COLO668 (cell line): Measurements from ENCODE around the gene SFXN3.
"Not testable (repeated sequence)": the region's sequence is repeated elsewhere in the genome, so short reads cannot be mapped to it uniquely, and the experiment has no call there.

Source experiments
- DNase-seq: peaks from one replicate; lab custom pipeline; 2025; ENCODE audit not compliant: unreplicated experiment; lab: John Stamatoyannopoulos, UW

Gene SFXN3

DNA sequence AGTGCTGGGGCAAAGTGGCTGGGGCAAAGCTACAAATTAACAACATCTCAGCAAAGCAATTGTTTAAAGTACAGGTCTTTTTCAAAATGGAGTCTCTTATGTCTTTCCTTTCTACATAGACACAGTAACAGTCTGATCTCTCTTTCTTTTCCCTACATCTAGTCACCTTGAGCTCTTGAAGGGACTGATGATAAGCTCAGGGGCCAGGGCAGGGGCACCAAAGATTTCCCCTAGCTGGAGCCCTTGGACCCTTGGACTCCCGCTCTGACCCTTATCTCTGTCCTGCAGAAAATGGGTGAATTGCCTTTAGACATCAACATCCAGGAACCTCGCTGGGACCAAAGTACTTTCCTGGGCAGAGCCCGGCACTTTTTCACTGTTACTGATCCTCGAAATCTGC is 3.4 kb downstream of the SFXN3 start:
- DNase-seq, result not testable (repeated sequence)

DNA sequence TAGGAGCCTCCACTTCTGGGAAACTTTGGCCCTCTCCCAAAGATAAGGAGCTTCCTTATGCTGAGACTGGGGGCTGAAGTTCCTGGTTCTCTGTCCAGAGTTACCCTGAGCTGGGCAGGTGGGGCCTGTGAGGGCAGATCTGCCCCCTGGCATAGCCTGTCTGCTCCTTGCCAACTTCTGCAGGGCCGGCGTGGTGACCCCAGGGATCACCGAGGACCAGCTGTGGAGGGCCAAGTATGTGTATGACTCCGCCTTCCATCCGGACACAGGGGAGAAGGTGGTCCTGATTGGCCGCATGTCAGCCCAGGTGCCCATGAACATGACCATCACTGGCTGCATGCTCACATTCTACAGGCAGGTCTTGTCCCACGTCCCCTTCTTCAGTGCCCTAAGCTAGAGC is 4.3 kb downstream of the SFXN3 start:
- DNase-seq, result no peak

DNA sequence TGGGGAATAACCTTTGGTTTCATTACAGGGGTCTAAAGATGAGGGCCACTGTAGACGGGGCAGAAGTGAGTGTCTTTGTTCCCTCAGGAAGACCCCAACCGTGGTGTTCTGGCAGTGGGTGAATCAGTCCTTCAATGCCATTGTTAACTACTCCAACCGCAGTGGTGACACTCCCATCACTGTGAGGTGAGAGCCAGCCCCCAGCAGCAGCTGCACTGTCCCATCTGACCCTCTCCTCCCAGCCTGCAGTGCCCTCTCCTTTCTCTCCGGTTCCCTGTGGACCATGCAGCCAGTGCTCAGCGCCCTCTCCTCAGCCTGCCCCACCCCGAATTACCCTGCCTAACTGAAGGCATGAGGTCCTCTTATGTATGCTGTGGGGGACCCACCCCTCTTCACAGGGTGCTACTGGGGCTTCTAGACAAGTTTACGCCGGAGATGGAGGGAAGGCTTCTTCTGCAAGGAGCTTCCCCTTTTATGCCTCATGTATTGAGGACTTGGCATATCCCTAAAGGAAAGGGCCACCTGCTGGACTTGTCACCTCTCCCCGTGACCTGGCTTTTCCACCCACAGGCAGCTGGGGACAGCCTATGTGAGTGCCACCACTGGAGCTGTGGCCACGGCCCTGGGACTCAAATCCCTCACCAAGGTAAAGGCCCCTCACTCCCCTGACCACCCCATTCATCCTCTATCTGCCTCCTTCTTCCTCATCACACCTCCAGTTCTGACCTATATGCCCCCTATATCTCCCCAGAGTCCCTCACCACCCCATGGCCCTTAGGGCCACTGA is 5.1 kb downstream of the SFXN3 start:
- no peak for DNase-seq

DNA sequence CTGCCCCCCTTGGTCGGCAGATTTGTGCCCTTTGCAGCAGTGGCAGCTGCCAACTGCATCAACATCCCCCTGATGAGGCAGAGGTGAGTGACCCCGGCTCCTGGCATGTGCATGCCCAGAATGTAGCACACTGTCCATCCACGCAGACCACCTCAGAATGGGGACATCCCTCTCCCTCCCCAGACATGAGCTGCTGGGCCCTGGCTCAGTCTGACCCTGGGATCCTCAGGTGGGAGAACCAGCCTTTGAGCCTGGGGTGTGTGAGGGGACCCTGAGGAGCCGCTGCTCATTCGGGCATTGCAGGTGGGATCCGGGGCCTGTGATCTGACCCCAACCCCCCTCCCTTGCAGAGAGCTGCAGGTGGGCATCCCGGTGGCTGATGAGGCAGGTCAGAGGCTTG is 5.7 kb downstream of the SFXN3 start:
- no peak for DNase-seq

DNA sequence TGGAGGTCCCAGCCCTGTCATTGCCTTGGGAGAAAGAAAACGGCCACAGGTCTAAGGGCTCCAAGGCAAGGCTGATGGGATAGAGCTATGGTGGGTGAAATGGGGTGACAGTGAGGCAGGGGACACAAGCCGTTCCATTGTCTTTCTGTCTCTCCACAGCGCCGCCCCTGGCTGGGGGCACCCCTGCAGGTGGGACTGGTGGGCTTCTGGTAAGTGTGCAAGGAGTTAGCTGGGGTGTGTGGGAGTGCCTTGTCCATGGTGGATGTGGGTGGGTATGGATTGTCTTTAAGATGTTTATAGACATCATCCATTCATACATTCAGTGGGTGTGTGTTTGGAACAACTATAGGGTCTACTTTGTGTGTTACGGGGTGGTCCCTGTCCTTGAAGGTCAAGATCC is 7.5 kb downstream of the SFXN3 start:
- DNase-seq, result no peak

DNA sequence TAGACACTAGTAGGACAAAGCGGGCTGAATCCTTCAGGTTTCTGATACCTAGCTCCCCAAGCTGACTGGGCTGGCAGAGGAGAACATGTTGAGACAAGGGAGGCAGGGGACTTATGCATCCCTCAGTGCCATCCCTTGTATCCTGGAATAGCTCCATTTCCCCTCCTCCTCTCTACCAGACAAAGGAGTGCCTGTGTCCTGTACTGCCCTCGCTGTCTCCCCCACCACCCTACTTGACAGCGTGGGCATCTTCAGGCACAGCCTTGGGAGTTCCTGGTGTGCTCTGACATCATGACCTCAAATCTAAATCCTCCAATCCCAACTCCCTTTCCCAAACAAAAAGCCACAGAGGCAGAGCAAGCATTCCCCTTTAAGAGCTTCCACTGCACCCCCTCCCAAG is 9.0 kb downstream of the SFXN3 start:
- no peak for DNase-seq

DNA sequence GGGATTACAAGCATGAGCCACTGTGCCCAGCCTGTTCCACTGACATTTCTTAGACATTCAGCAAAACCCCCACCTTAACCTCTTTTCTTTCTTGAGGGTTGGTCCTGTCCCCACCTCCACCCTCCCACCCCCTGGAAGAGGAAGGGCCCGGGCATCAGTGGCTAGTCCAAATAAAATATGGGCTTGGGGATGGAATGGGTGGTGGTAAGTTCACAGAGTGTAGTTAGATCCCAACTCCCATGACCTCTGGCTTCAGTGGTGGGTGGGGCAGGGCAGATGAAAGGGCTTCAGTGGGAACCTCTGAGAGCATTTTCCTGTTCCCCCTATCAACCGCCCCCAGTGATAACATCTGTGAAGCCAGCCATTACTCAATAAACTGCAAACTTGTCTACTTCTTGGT is 9.8 kb downstream of the SFXN3 start:
- DNase-seq, result no peak

DNA sequence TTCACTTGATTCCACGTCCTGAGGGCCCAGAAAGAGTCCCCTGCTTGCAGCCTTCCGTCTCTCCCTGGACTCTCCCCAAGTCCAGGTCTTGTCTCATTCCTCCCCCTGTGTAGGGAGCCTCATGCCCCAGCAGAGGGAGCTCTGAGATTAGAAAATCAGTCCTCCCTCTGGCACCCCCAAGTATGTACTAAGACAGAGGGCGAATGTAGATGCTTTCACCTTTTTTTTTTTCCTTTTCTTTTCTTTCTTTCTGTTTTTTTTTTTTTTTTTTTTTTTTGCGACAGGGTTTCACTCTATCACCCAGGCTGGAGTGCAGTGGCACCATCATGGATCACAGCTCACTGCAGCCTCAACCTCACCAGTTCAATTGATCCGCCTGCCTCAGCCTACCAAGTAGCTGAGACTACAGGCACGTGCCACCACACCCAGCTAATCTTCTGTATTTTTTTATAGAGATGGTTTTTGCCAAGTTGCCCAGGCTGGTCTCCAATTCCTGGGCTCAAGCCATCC is 10.3 kb downstream of the SFXN3 start:
- peak; percentile 54 for DNase-seq

DNA sequence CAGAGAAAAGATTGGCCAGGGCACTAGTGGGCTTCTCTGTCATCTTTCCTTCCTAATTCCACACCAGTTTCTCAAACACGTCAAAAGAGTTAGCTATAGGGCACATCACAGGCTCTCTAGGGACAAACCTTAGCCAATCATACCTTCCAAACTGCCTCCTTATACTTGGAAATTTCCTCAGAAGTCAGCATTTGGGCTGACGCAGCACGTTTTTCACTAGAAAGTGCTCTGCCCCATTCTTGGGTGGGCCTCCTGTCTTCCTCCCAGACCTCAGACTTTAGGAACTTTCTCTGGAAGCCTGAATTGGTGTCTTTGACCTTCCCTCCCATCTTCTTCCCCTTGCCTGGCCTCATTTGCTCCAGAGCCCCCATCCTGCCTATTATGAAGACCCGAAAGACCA is 11.1 kb downstream of the SFXN3 start:
- no peak for DNase-seq

DNA sequence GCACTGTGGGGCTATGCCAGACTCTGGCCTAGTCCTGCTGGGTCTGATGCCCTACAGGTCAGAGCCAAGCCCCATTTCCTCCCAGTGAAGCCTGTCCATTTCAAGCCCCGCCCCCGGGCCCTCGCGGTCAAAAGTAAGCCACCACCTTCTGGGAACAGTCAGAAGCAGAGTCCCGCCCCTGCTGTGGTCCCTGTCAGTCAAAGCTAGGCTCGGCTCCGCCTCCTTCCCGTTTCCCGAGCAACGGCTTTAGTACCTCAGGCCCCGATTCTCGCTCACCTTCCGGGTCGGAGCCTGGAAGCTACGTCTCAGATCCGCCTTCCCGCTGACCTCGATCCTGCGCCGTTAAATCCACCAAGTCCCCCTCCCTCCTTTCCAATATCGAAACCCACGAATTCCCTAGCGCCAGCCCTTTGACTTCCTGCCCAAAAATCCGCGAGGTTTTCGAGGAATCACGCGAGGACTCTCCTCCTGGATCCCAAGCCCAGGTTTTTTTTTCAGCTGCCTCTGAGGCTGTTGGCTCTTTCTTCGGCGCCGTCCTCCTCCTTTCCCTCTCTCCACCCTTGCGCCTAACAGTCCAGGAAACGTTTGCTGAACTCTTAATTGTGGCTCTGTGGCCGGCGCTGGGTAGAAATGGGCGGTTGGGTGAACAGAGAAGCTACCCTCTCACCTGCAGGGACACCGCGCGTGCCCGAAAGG is 11.8 kb downstream of the SFXN3 start:
- peak; percentile 93 for DNase-seq

DNA sequence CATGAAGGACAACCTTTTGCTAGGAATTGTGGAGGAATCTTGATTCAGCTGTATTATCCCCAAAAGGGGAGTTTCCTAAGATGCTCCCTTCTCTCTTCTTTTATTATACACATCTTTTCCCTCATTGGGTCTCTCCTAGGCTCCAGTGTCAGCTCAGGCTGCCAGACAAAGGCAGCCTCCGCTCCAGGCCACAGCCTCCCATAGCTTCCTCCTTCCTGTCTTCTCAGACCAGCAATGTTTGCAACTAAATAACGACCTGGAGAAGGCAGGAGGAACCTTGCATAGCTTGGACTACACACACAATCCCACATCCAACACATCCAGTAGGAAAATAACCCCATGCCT is 12.3 kb downstream of the SFXN3 start:
- DNase-seq, result peak; percentile 17

DNA sequence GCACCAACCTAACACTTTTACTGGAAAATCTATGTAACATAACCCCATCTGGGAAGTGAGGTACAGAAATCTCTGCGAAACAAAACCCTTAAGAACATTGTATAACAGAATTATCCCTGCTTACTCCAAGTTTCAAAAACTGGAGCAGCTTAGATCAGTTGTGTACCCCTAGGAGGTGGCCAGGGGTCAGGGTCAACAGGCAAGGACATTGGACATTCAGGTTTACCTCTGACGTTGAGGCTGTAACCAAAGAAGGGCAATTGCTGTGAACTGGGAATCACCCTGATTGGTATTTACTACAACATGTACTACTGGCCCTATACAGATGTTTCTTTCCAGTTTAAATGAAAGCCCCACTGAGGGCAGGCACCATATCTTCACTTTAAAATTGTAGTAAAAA is 13.1 kb downstream of the SFXN3 start:
- DNase-seq, result no peak

DNA sequence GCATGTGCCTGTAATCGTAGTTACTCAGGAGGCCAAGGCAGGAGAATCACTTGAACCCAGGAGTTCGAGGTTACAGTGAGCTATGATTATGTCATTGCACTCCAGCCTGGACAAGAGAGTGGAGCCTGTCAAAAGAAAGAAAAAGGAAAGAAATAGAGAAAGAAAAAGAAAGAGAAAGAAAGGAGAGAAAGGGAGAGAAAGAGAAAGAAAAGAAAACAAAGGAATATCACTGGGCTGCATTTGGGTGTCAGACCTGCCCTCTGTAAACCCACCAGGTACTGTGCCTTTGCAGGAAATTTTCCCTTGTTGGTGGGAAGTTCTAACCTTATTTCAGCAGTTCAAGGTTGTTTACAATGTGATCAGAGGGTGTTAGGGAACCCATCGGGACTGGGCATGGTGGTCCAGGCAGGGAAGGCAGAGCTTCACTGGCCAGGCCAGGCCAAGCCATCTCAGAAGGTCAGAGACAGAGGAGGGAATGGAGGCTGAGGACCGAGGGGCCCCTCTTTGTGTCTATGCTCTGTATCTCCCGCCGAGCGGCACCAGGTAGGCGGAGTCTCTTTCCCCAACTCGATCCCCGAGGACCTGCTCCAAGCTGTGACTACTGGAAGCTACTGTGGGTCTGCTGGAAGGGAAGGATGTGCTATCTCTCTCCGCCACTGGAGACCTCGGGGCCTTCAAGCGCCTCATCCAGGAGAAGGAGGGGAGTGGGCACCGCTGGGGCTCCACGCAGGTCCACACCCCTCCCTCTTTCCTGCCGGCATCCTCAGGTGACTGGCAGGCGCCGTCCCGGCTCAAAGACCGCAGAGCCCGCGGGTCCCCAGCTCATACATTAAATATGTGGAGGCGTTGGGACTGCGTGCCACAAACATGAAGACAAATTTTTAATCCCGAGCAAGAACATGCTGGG is 15.6 kb downstream of the SFXN3 start:
- DNase-seq, result no peak

DNA sequence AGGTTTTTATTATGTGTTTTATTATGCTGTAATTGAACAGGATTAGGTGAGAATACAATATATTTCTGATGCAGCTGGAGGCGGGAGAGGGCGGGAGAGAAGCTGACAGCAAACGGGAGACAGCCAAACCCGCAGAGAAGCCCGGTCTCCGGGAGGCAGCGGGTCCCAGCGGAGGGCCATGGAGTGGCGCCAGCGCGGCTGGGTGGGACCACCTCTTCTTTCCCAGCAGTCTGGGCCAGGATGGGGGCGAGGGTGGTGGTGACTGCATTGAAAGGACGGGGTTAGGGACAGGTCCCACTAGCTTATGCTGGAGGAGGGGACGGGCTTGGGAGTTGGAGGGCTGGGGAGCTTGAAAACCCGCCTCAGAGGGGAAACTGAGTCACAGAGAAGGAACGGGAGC is 16.2 kb downstream of the SFXN3 start:
- no peak for DNase-seq

DNA sequence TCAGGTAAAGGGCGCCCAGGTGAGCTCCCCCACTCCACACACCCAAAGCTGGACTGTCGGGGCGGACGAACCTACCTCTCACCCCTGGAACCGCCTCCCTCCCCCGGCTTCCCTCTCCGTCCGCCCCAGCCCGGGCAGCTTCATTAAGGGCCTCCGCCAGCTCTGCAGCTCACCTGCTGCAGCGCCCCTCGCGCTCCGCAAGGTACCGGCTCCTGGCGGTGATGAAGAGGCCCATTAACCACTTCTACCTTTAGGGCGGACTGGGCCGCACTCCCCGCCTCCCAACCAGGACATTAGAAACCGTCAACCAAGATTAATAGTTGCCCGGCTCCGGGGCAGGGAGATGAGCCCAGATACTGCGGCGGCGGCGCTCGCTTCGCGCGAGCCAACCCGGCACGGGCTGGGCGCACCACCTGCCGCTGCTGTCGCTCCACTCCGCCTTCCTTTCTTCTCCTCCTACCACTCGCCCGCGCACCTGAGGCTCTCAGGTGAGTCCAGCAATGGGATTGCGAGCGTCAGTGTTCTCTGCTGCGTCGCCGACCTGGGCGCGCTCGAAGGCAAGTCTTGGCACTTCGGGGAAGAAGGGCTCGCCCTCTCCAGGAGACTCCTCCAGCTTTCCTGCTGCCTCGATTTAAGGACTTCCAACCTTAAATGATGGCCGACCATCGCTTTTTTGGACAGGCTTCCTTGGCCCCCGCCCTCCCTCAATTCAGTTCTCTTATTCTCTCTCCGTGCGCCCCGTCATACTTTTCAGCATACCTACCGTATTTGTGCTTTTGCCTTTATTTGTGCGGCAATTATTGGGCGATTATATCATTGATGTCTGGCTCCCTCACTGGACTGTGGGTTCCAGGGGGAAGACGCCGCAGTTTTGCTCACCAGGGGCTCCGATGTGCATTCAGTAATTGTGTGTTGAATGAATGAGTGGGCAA is 17.2 kb downstream of the SFXN3 start:
- peak; percentile 84 for DNase-seq

DNA sequence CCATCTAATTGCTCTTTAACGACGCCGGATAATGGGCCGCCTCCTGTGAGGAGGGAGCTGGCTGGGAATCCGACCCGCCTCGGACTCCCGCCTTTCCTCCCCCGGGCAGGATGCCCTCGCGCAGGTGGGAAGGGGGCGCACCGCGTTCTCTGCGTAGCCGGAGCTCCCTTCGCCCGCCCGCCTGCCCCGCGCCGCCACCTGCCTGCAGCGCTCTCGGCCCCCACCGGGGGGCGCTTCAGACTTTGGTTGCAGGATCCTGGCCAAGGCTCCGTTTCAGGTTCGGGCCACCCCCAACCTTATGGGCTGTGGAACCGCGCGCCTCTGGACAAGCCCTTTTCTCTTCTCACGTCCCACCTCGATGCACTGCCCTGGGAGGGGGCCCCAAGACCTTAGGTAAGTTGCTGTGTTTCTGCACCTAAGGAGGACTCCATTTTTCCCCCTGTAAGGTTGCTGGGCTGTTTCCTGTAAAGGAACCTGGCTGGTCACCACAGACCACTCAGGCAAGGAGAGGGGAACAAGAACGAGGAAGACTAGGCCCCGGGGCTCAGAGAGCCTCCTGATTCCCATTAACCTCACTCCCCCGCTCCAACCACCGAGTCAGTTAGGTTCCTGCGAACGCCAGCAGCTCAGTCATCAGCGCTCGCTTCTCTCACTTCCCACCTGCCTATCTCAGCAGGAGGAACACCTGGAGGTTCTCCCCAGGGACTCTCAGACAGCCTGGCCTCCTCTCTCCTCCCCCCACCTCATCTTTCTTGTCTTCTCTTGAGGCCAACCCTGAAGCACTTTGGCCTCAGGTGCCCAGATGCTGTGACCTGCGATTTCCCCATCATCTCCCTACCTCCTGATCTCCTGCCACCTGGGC is 19.4 kb downstream of the SFXN3 start:
- peak; percentile 78 for DNase-seq

DNA sequence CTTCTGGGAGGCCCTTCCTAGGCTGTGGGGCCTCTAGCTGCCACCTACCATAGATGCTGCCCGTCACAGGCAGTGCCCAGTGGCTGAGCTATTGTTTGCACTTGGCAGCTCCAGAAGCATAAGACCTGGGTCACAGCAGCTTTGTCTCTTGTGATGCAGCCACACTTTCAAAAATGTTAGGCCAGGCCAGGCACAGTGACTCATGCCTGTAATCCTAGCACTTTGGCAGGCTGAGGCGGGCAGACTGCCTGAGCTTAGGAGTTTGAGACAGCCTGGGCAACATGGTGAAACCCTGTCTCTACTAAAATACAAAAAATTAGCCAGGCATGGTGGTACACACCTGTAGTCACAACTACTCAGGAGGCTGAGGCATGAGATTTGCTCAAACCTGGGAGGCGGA is 21.3 kb downstream of the SFXN3 start:
- no peak for DNase-seq

DNA sequence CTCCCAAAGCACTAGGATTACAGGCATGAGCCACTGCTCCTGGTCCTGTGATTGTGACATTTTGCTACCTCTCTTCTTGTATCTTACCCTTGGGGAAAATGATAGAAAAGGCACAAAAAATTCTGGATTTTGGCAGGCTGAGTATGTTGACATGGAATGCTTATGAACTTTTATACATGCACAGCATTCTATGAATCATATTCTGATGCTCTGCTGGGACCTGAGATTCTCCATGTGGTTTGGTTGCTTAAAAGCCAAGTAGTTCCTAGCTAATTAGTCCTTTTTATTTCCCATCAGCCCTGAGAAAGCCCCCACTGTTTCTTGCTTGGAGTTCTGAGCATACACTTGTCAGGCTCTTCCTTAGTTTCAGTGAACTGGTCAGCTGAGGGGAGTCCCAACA is 22.5 kb downstream of the SFXN3 start:
- DNase-seq, result no peak

DNA sequence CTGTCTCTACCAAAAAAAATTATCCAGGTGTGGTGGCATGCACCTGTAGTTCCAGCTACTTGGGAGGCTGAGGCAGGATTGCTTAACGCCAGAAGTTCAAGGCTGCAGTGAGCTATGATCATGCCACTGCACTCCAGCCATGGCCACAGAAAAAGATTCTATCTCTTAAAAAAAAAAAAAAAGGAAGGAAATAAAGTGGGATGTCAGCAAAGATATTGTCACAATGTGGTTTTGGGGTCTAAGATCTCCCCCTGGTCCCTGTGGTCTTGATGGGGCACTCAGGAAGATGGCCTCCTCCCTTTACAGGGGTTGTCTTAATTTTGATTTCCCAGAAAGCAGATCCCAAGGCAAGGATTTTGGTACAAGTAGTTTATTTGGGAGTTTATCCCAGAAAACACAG is 23.3 kb downstream of the SFXN3 start:
- no peak for DNase-seq

DNA sequence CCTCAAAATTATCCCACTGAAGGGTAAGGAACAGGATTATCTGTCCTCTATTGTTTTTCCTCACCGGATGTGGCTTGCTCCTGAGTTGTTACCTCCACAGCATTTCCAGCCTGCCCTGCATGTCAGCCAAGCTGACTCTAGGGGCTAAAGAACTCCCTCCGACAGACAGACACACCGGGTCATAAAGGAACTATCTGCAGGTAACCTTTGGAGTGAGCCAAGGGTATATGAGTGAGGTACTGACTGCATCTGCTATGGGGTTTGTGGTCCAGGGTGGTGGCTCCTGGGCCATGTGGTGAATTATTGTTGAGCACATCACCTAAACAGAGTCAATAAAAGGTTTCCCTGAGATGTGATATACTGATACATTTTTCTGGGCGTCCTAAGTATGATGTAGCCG is 23.8 kb downstream of the SFXN3 start:
- DNase-seq, result no peak
